Amygdala (tissue), 56 donors: Measurements from ENCODE around the gene NUDCD3.

ENCODE experiments used
- DNase-seq, 56 donors: peaks; one replicate each; lab custom pipeline; 2025; lab: John Stamatoyannopoulos, UW

The NUDCD3 gene

GRCh38 chr7:44330331-44330730 lies 160.1 kb downstream of the NUDCD3 start:
- no peak for DNase-seq

- no peak for DNase-seq
Observed at GRCh38 chr7:44329888-44330287, 160.6 kb downstream of the NUDCD3 start.
